Measurements from ENCODE around the gene CCNF.

Gene CCNF

GRCh38 chr16:2451851-2452320 is 22.6 kb downstream of the CCNF start:
- no peak for DNase-seq
- intact Hi-C loops (cut with DNase I): no loop called here

GRCh38 chr16:2452650-2453049 is 23.4 kb downstream of the CCNF start:
- intact Hi-C loops (cut with DNase I): no loop called here
- no peak for DNase-seq

GRCh38 chr16:2455081-2455845 is 26.0 kb downstream of the CCNF start:
- no peak for DNase-seq
- intact Hi-C loops (cut with DNase I): no loop called here

- DNase-seq: no peak
- intact Hi-C loops (cut with DNase I): no loop called here
Measured at GRCh38 chr16:2456551-2457153, 27.4 kb downstream of the CCNF start.

GRCh38 chr16:2457267-2457666 is 28.0 kb downstream of the CCNF start:
- no peak for DNase-seq
- intact Hi-C loops (cut with DNase I): no loop called here

GRCh38 chr16:2457946-2458345 is 28.7 kb downstream of the CCNF start:
- DNase-seq: no peak
- intact Hi-C loops (cut with DNase I): no loop called here

- peak in 1 of 42 donors; percentile 37 for DNase-seq
- intact Hi-C loops (cut with DNase I): no loop called here
Measured at GRCh38 chr16:2458887-2459646, 29.8 kb downstream of the CCNF start.

- intact Hi-C loops (cut with DNase I): no loop called here
- DNase-seq: peak; percentile 91 to 100 (median 98)
Measured at GRCh38 chr16:2459647-2460390, 30.6 kb downstream of the CCNF start, which contains the start of gene TEDC2. TSS of gene TEDC2 (plus strand) at chr16:2460109. CDS start at chr16:2460145, 36 bp downstream.

- DNase-seq: no peak
- intact Hi-C loops (cut with DNase I): no loop called here
Measured at GRCh38 chr16:2460391-2460713, 31.1 kb downstream of the CCNF start.

- intact Hi-C loops (cut with DNase I): no loop called here
- no peak for DNase-seq
Measured at GRCh38 chr16:2460916-2461315, 31.7 kb downstream of the CCNF start.

GRCh38 chr16:2462031-2462866 is 33.0 kb downstream of the CCNF start:
- intact Hi-C loops (cut with DNase I): no loop called here
- DNase-seq: no peak

- intact Hi-C loops (cut with DNase I): no loop called here
- DNase-seq: no peak
Measured at GRCh38 chr16:2464333-2464732, 35.1 kb downstream of the CCNF start.

- DNase-seq: no peak
- intact Hi-C loops (cut with DNase I): no loop called here
Measured at GRCh38 chr16:2465653-2466415, 36.6 kb downstream of the CCNF start.

GRCh38 chr16:2466667-2467527 is 37.6 kb downstream of the CCNF start:
- intact Hi-C loops (cut with DNase I): no loop called here
- no peak for DNase-seq

- DNase-seq: peak in 35 of 42 donors; percentile 42 to 84 (median 66)
- intact Hi-C loops (cut with DNase I): no loop called here
Measured at GRCh38 chr16:2467528-2468232, 38.4 kb downstream of the CCNF start.

GRCh38 chr16:2468233-2468724 is 39.0 kb downstream of the CCNF start:
- peak in 1 of 42 donors; percentile 23 for DNase-seq
- intact Hi-C loops (cut with DNase I): no loop called here
